AG20443 (cell line): ENCODE results near the gene GRP.
A peak's percentile ranks its signal among the peaks of the same experiment; 100 is the strongest.
"Not testable (repeated sequence)": the region's sequence is repeated elsewhere in the genome, so short reads cannot be mapped to it uniquely, and the experiment has no call there.

Source experiments
- DNase-seq: peaks from one replicate; pipeline ENCODE4 v3.0.0; 2012; ENCODE audit warnings: low spot score, mixed read lengths

The GRP gene

DNA sequence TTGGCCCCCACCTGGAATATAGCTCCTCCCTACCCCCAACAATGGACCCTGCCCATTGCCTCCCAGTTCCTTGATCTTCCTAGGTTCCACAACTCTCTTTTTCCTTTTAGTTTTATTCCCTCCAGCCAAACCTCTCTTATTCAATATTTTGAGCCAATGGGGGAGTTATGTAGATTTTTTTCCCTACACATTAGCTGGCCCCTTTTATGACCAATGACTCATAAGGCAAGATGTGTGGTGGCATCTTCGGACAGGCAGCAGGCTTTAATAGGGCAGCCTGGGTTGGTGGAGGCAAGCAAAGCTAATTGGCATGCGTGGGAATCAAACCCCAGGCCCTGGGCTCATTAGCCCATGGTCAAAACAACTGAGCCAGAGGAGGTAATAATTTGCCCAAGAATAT, 9.2 kb downstream of the GRP start:
- DNase-seq = no peak

- no peak for DNase-seq
These were observed 9.9 kb downstream of the GRP start for GRCh38 chr18:59229701-59230443.

- DNase-seq = no peak
These were observed 11.2 kb downstream of the GRP start for GRCh38 chr18:59231114-59231513.

DNA sequence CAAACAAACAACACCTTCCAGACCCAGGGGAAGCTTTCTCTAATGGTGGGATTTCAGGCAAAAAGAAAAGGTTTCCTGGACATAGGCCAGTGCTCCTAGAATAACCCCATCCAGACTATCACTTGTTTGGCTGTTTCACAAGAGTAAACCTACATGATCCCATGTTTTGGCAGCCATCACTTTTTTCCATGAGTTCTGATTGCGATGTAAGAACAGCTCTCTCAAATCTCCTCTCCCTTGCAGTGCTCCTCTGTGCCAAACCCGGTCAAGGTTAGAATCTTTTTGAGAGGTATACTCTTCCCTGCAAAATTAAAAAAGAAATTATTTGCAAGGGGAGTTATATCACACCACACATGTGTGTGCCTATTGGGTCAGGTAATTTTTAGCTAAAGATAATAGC, 11.9 kb downstream of the GRP start:
- DNase-seq = no peak

GRCh38 chr18:59232309-59233016, 12.5 kb downstream of the GRP start:
- DNase-seq = no peak

GRCh38 chr18:59233017-59233410, 13.1 kb downstream of the GRP start:
- DNase-seq = peak; percentile 41

DNA sequence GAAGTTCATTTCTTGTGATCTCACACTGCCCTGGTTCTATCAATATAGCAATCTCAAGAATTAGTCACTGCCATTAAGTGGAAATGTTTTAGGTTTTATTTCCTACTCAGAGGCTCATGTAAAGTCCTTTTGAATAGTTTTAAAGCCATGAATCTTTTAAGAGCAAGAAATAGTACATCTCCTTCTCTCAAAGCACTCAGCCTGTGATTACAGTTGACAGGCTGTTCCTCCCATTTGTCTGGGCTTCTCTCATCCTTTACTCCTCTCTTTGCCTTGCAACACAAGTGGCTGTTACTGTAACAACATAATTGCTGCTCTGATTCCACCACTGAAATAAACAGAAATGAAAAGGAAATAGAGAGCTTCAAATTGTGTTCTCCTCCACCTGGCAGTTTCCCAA, 18.4 kb downstream of the GRP start:
- DNase-seq = no peak

DNA sequence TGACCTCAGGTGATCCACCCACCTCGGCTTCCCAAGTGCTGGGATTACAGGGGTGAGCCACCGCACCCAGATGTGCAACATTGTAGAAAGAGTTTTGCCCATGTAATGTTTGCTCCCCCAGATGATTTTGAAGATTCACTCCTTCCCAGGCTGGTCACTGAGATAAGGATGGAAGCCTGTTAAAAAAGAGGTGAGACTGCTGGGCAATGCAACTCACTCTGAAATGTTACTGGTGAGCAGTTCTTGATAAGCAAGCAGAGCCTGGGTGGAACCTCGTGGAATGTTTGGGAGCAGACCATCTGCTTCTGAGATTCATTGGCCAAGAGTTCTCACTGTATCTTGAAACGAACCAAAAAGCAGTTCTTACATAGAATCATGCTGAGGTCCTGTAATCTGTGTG, 19.7 kb downstream of the GRP start:
- no peak for DNase-seq

DNA sequence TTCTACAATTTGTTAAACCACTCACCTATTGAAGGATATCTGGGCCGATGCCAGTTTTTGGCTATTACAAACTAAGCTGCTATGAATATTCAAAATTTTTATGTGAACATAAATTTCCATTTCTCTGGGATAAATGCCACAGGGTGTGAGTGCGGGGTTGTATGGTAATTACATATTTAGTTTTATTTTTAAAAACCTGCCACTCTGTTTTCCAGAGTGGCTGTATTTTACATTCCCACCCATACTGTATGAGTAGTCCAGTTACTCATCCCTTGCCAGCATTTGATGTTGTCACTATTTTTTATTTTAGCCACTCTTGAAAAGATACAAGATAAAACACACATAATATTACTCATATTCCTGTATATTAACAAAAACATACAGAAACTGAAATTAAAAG, 22.9 kb downstream of the GRP start:
- DNase-seq = no peak

GRCh38 chr18:59246796-59247195, 26.8 kb downstream of the GRP start:
- no peak for DNase-seq

- peak; percentile 82 for DNase-seq
These were observed 29.3 kb downstream of the GRP start for GRCh38 chr18:59249199-59249774.

DNA sequence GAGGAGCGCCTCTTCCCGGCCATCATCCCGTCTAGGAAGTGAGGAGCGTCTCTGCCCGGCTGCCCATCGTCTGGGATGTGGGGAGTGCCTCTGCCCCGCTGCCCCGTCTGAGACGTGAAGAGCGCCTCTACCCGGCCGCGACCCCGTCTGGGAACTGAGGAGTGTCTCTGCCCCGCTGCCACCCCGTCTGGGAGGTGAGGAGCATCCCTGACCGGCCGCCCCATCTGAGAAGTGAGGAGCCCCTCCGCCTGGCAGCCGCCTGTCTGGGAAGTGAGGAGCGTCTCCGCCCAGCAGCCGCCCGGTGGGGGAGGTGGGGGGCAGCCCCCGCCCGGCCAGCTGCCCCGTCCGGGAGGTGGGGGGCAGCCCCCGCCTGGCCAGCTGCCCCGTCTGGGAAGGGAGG, 35.5 kb downstream of the GRP start:
- not testable (repeated sequence) for DNase-seq

GRCh38 chr18:59261842-59262241, 41.9 kb downstream of the GRP start:
- not testable (repeated sequence) for DNase-seq

DNA sequence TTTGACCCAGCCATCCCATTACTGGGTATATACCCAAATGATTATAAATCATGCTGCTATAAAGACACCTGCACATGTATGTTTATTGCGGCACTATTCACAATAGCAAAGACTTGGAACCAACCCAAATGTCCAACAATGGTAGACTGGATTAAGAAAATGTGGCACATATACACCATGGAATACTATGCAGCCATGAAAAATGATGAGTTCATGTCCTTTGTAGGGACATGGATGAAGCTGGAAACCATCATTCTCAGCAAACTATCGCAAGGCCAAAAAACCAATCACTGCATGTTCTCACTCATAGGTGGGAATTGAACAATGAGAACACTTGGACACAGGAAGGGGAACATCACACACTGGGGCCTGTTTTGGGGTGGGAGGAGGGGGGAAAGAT, 42.3 kb downstream of the GRP start:
- DNase-seq = not testable (repeated sequence)

DNA sequence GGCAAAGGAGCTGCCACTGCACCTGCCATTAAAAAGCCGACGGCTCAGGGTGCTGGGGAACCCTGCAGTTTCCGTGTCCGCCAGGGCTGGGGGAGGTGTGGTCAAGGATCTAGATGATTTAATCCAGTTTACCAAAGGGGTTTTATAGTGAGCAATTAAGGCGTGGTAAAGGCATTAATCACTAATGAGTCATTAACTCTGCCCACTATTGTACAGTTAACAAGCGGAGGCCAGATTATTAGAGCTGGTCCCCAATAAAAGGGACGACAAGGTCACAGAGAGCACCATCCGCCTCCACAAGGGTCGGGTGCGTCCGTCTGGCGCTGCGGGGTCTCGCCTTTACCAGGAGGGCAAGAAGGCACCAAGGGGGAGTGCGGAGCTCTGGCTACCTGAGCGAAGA, 43.7 kb downstream of the GRP start:
- no peak for DNase-seq

DNA sequence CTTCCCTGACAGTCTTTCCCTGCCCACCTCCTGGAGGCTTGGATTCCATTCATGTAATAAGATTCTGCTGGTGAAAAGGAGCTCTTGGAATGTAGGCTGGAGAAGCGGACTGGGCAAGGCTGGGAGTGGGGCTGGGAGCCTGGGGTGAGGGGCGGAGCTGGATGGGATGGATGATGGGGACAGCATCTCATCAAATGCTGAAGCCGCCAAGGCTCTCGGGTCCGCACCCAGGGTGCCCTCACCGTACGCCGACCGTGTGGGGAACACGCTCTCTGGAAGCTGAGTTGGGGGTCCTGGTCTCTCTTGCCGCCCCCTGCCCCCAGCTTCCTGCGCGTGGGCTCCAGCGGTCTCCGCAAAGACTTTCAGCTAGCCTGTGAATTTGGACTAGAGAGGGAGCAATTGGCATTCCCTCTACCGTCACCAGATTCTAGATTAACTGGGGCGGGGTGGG, 44.2 kb downstream of the GRP start:
- no peak for DNase-seq

GRCh38 chr18:59264651-59265245, 44.8 kb downstream of the GRP start:
- no peak for DNase-seq

- DNase-seq = peak; percentile 65
These were observed 45.5 kb downstream of the GRP start for GRCh38 chr18:59265246-59265973.

GRCh38 chr18:59265974-59266369, 46.0 kb downstream of the GRP start:
- no peak for DNase-seq

GRCh38 chr18:59266459-59266858, 46.5 kb downstream of the GRP start:
- DNase-seq = no peak

- no peak for DNase-seq
These were observed 47.0 kb downstream of the GRP start for GRCh38 chr18:59266886-59267502.
